SKM-1 (cell line): ENCODE measurements around the gene HSPBP1.

Experiments used
- DNase-seq: peaks from one replicate; lab custom pipeline; 2025; ENCODE audit not compliant: unreplicated experiment; lab: John Stamatoyannopoulos, UW

Gene HSPBP1

GRCh38 chr19:55276720-55277430, 3.0 kb downstream of the HSPBP1 start:
- no peak for DNase-seq

GRCh38 chr19:55275851-55276719, 3.8 kb downstream of the HSPBP1 start:
- DNase-seq: no peak

GRCh38 chr19:55273978-55274707, 5.8 kb downstream of the HSPBP1 start:
- DNase-seq: no peak

GRCh38 chr19:55272142-55272541, 7.8 kb downstream of the HSPBP1 start:
- no peak for DNase-seq

GRCh38 chr19:55270172-55270942, 9.6 kb downstream of the HSPBP1 start:
- DNase-seq: no peak

GRCh38 chr19:55269299-55269698, 10.6 kb downstream of the HSPBP1 start:
- no peak for DNase-seq

GRCh38 chr19:55266840-55267239, 13.1 kb downstream of the HSPBP1 start:
- DNase-seq: no peak

- DNase-seq: no peak
Measured at GRCh38 chr19:55266404-55266803, 13.5 kb downstream of the HSPBP1 start.

- DNase-seq: no peak
Measured at GRCh38 chr19:55265723-55266386, 14.1 kb downstream of the HSPBP1 start.

GRCh38 chr19:55265173-55265572, 14.7 kb downstream of the HSPBP1 start:
- no peak for DNase-seq

- no peak for DNase-seq
Measured at GRCh38 chr19:55264531-55264930, 15.4 kb downstream of the HSPBP1 start.

- DNase-seq: no peak
Measured at GRCh38 chr19:55262359-55262758, 17.6 kb downstream of the HSPBP1 start.

GRCh38 chr19:55261671-55262126, 18.2 kb downstream of the HSPBP1 start:
- no peak for DNase-seq

GRCh38 chr19:55259540-55260210, 20.2 kb downstream of the HSPBP1 start:
- no peak for DNase-seq

GRCh38 chr19:55258828-55259539, 20.9 kb downstream of the HSPBP1 start, which contains the start of gene PPP6R1:
TSS of gene PPP6R1 (minus strand) at chr19:55259017. CDS start at chr19:55247103, 11,914 bp downstream.
- peak; percentile 78 for DNase-seq

- no peak for DNase-seq
Measured at GRCh38 chr19:55258476-55258827, 21.5 kb downstream of the HSPBP1 start.

GRCh38 chr19:55257461-55258420, 22.2 kb downstream of the HSPBP1 start:
- no peak for DNase-seq
